ENCODE measurements around the gene NRG2.

NRG2 gene

GRCh38 chr5:139880416-139881142, 162.5 kb downstream of the NRG2 start:
- no peak overlapping the region for H3K27ac ChIP-seq
- TF ChIP-seq ZFX (IDR thresholded peaks at IDR 0.05; ENCODE audit: borderline replicate concordance) (no peak), CTCF (IDR thresholded peaks at IDR 0.05) (no peak)

GRCh38 chr5:139878093-139878492, 165.0 kb downstream of the NRG2 start:
- no peak overlapping the region for H3K27ac ChIP-seq
- TF ChIP-seq ZFX (IDR thresholded peaks at IDR 0.05; ENCODE audit: borderline replicate concordance) (no peak), CTCF (IDR thresholded peaks at IDR 0.05) (no peak)

GRCh38 chr5:139877129-139877597, 165.9 kb downstream of the NRG2 start:
- TF ChIP-seq ZFX (IDR thresholded peaks at IDR 0.05; ENCODE audit: borderline replicate concordance), result no peak
- TF ChIP-seq CTCF (IDR thresholded peaks at IDR 0.05), result no peak
- H3K27ac ChIP-seq, result no peak overlapping the region

- H3K27ac ChIP-seq, result no peak overlapping the region
- TF ChIP-seq CTCF (IDR thresholded peaks at IDR 0.05) (no peak), ZFX (IDR thresholded peaks at IDR 0.05; ENCODE audit: borderline replicate concordance) (no peak)
Measured at GRCh38 chr5:139875957-139876356, 167.1 kb downstream of the NRG2 start.

- no peak for TF ChIP-seq ZFX (IDR thresholded peaks at IDR 0.05; ENCODE audit: borderline replicate concordance)
- no peak for TF ChIP-seq CTCF (IDR thresholded peaks at IDR 0.05)
- H3K27ac ChIP-seq, result no peak overlapping the region
Measured at GRCh38 chr5:139872851-139873794, 170.0 kb downstream of the NRG2 start.

GRCh38 chr5:139872052-139872766, 170.9 kb downstream of the NRG2 start:
- H3K27ac ChIP-seq, result no peak overlapping the region

More at GRCh38 chr5:139872052-139872766, 170.9 kb downstream of the NRG2 start:
- TF ChIP-seq CTCF (IDR thresholded peaks at IDR 0.05), result peak; percentile 20; the same call in 1 of the 2 replicates
- TF ChIP-seq ZFX (IDR thresholded peaks at IDR 0.05; ENCODE audit: borderline replicate concordance), result no peak

Measured in 22Rv1 (cell line).